ENCODE measurements around the gene XBP1.

- TF ChIP-seq CTCF (conservative IDR thresholded peaks at IDR 0.05; ENCODE audit: low read depth in 2 of 2) (no peak), EZH2 (IDR thresholded peaks at IDR 0.05; ENCODE audit: low read depth, unreplicated experiment) (no peak), STAT1 (IDR thresholded peaks at IDR 0.05; ENCODE audit: unreplicated experiment) (no peak), EZH2phosphoT487 (IDR thresholded peaks at IDR 0.05; ENCODE audit: unreplicated experiment) (no peak), REST (IDR thresholded peaks at IDR 0.05; ENCODE audit: unreplicated experiment) (no peak), POLR2AphosphoS5 (IDR thresholded peaks at IDR 0.05; ENCODE audit: low read depth) (no peak)
These were observed 21.1 kb upstream of the XBP1 start for GRCh38 chr22:28821452-28821851.
